K562 (cell line): ENCODE measurements around the gene RIC8B. TPM values are rescaled to one million over a fixed set of nuclear protein-coding genes. Genes with fewer than 3 reads are reported as not detected.

Experiments
- ATAC-seq: fragments of 200-7000 bp; cut with Tn5 transposase; 3 replicates; pipeline ENCODE4 v1.9.1; 2020; ENCODE audit warnings: moderate library complexity
- BruUV-seq: library from RNA; stranded (reverse); fragments of 400-500 nt; replicated peaks from 2 replicates; lab custom pipeline; 2021; lab: Mats Ljungman, UMichigan
- CTCF ChIA-PET: fragments of 300-600 bp; formaldehyde crosslinking; extraction: SDS; loops from one replicate; lab custom pipeline; 2021; ENCODE audit warnings: low intra/inter-chr PET ratio; lab: Yijun Ruan, JAX
- POLR2A ChIA-PET: fragments of 300-600, 350-650 bp; sonication (Branson Sonifier 250); formaldehyde crosslinking; extraction: SDS; loops from one replicate; lab custom pipeline; 2021; ENCODE audit warnings: antibody characterized with exemption, inconsistent platforms; lab: Yijun Ruan, JAX
- DNase-seq, 4 experiments: peaks; one replicate each; pipeline versions ENCODE4 v3.0.0 to v3.0.0-alpha.2; 2011 to 2018; ENCODE audit warnings: low spot score in 3 of 4, mixed read lengths in 3 of 4; ENCODE audit errors: extremely low read depth in 1 of 4
- FAIRE-seq: peaks from 2 replicates; lab custom pipeline; 2011; peaks lifted over from hg19 to GRCh38; lab: Jason Lieb, UNC
- H2AFZ ChIP-seq: 2 replicates; pipeline ENCODE4 v1.6.0; 2011; ENCODE audit warnings: low read depth, low read length, control low read depth, inconsistent platforms
- H3K27ac ChIP-seq: fragments of 200-600 bp; 3 replicates; pipeline ENCODE4 v1.8.0; 2011; ENCODE audit warnings: low read depth, mild to moderate bottlenecking, control low read depth, inconsistent platforms, low read length, moderate library complexity, mixed read lengths; ENCODE audit errors: extremely low read depth
- H3K27me3 ChIP-seq, 2 experiments: fragments of 300-600 bp in 1 of 2; 2 replicates in 1 of 2; 3 replicates in 1 of 2; pipeline versions ENCODE4 v1.6.0 to v1.8.0; 2011; ENCODE audit warnings: inconsistent platforms in 2 of 2, low read length in 2 of 2, mild to moderate bottlenecking in 1 of 2, mixed read lengths in 1 of 2, moderate library complexity in 1 of 2; ENCODE audit not compliant: control insufficient read depth in 2 of 2, insufficient read depth in 2 of 2
- H3K36me3 ChIP-seq: fragments of 300-600 bp; 3 replicates; pipeline ENCODE4 v1.8.0; 2011; ENCODE audit warnings: mild to moderate bottlenecking, low read length, inconsistent platforms; ENCODE audit not compliant: control insufficient read depth, insufficient read depth
- H3K4me1 ChIP-seq, 2 experiments: fragments of 200-600 bp in 1 of 2; replicated peaks in 1 of 2; 2 replicates in 1 of 2; 3 replicates in 1 of 2; pipeline versions ENCODE4 v1.5.1 to v1.8.0; 2011; ENCODE audit warnings: inconsistent platforms in 2 of 2, low read length in 2 of 2, mild to moderate bottlenecking in 1 of 2, mixed read lengths in 1 of 2, moderate library complexity in 1 of 2; ENCODE audit not compliant: control insufficient read depth in 2 of 2, insufficient read depth in 2 of 2
- H3K4me2 ChIP-seq: 2 replicates; pipeline ENCODE4 v1.6.1; 2011; ENCODE audit warnings: low read length, control low read depth, inconsistent platforms, mixed read lengths; ENCODE audit not compliant: insufficient read depth
- H3K4me3 ChIP-seq: fragments of 200-600 bp; sonication (generic), shearing (Covaris generic); 2 replicates; pipeline ENCODE4 v1.5.1; 2016; ENCODE audit warnings: control low read depth, inconsistent platforms
- H3K79me2 ChIP-seq: fragments of 200-600 bp; 3 replicates; pipeline ENCODE4 v1.8.0; 2011; ENCODE audit warnings: low read length, inconsistent platforms; ENCODE audit not compliant: control insufficient read depth, insufficient read depth
- H3K9ac ChIP-seq, 2 experiments: 2 replicates each; pipeline versions ENCODE4 v1.6.0 to v1.6.1; 2011; ENCODE audit warnings: low read depth in 2 of 2, low read length in 2 of 2, control low read depth in 1 of 2, inconsistent platforms in 1 of 2, mild to moderate bottlenecking in 1 of 2, mixed read lengths in 1 of 2; ENCODE audit not compliant: insufficient read depth in 1 of 2
- H3K9me1 ChIP-seq: one replicate; pipeline ENCODE4 v1.6.0; 2011; ENCODE audit warnings: inconsistent platforms, mild to moderate bottlenecking, low read length, moderate library complexity; ENCODE audit not compliant: control insufficient read depth, insufficient read depth
- H3K9me3 ChIP-seq: replicated peaks from 2 replicates; pipeline ENCODE4 v1.5.1; 2011; ENCODE audit warnings: low read depth, low read length, inconsistent platforms; ENCODE audit not compliant: control insufficient read depth, insufficient read depth
- H4K20me1 ChIP-seq: replicated peaks from 2 replicates; pipeline ENCODE4 v1.6.1; 2011; ENCODE audit warnings: low read length, inconsistent platforms, mixed read lengths; ENCODE audit not compliant: control insufficient read depth, insufficient read depth
- CSDE1 ChIP-seq, 2 experiments: fragments of 450-650 bp; IDR thresholded peaks; 2 replicates each; pipeline ENCODE4 v1.6.1; 2016; ENCODE audit warnings: mild to moderate bottlenecking in 1 of 2
- MYBL2 ChIP-seq, 2 experiments: fragments of 450-650 bp in 1 of 2; sonication (generic) in 1 of 2; formaldehyde crosslinking in 1 of 2; IDR thresholded peaks; 2 replicates each; pipeline versions ENCODE4 v1.6.1 to v1.8.1; 2017 to 2022; ENCODE audit warnings: borderline replicate concordance in 1 of 2, inconsistent platforms in 1 of 2, low read depth in 1 of 2, mild to moderate bottlenecking in 1 of 2, missing genetic modification reagents in 1 of 2, moderate library complexity in 1 of 2
- SMAD2 ChIP-seq: fragments of 150-350 bp; IDR thresholded peaks from 2 replicates; pipeline ENCODE4 v1.6.1; 2014; ENCODE audit warnings: low read depth, mild to moderate bottlenecking, low read length
- ZNF57 ChIP-seq: fragments of 450-650 bp; formaldehyde crosslinking; IDR thresholded peaks from 2 replicates; pipeline ENCODE4 v1.4.0; 2020; ENCODE audit warnings: mild to moderate bottlenecking, moderate library complexity
- WGBS: fragments of 100-300 bp; shearing (Covaris generic); methylation state at CpG from one replicate; pipeline ENCODE4 v1.1.6; 2016; ENCODE audit warnings: low coverage, mixed read lengths; ENCODE audit not compliant: insufficient coverage; ENCODE audit errors: missing lambda C conversion rate; 5-methylcytosine and 5-hydroxymethylcytosine counted together
- in situ Hi-C: fragments of 300-500 bp; cut with MboI; formaldehyde crosslinking; loops from 4 replicates; pipeline ENCODE4 v1.15.0; 2018; ENCODE audit warnings: inconsistent platforms, mixed read lengths
- intact Hi-C: fragments of 100-400 bp; cut with micrococcal nuclease; formaldehyde crosslinking; loops from 2 replicates; pipeline ENCODE4 v1.14.2; 2022
- polyA plus RNA-seq, 8 experiments: library from polyadenylated mRNA; depleted of rRNA in 4 of 8; stranded (reverse) in 5 of 8; unstranded in 3 of 8; fragments of >200 nt; fragmentation: Nextera tagmentation in 2 of 8; fragmentation: Illumina TruSeq in 1 of 8; extraction: Ambion mirVana in 2 of 8; extraction: Trizol in 1 of 8; gene quantifications; 2 replicates each; pipeline versions ENCODE4 v1.2.1 to v1.2.3, GENCODE V29; 2011 to 2014; ENCODE audit warnings: inconsistent platforms in 1 of 8, missing spikeins in 1 of 8
- total RNA-seq, 7 experiments: library from RNA; depleted of rRNA in 6 of 7; stranded (reverse); fragments of >200 nt in 6 of 7; fragmentation: Illumina TruSeq in 2 of 7; extraction: Trizol in 2 of 7; gene quantifications; 2 replicates each; pipeline versions ENCODE4 v1.2.1 to v1.2.3, GENCODE V29; 2011 to 2021; ENCODE audit warnings: low replicate concordance in 1 of 7
- TF ChIP-seq, protein P1 (sequence below): fragments of 450-650 bp; IDR thresholded peaks from 2 replicates; pipeline ENCODE4 v1.6.1; 2018; ENCODE audit warnings: mild to moderate bottlenecking, low read depth; ENCODE audit not compliant: partially characterized antibody
- TF ChIP-seq, protein P2 (sequence below): fragments of 250-450 bp; sonication (Bioruptor Pico); IDR thresholded peaks from 2 replicates; pipeline ENCODE4 v1.8.0; 2022; ENCODE audit warnings: inconsistent platforms, mild to moderate bottlenecking, moderate library complexity, borderline replicate concordance

Gene RIC8B
- total and polyA plus RNA-seq, 9 of the 15 experiments (the other 6 are each of a cell fraction or from before 2014, with no cell fraction given) = 0.92 to 8.1 (median 4.8) TPM

- ATAC-seq (no peak), DNase-seq (no peak), FAIRE-seq (no peak)
- intact Hi-C loops = no loop called here
- no peaks in the 10 kb centered on the region for H3K9me1 ChIP-seq
- no peaks in the 10 kb centered on the region for H4K20me1 ChIP-seq
- in situ Hi-C loops = no loop called here
- CTCF ChIA-PET = no interaction called here
- H3K9ac ChIP-seq = no peak overlapping the region
- no peak overlapping the region for H3K4me2 ChIP-seq
- TF ChIP-seq, protein P1, sequence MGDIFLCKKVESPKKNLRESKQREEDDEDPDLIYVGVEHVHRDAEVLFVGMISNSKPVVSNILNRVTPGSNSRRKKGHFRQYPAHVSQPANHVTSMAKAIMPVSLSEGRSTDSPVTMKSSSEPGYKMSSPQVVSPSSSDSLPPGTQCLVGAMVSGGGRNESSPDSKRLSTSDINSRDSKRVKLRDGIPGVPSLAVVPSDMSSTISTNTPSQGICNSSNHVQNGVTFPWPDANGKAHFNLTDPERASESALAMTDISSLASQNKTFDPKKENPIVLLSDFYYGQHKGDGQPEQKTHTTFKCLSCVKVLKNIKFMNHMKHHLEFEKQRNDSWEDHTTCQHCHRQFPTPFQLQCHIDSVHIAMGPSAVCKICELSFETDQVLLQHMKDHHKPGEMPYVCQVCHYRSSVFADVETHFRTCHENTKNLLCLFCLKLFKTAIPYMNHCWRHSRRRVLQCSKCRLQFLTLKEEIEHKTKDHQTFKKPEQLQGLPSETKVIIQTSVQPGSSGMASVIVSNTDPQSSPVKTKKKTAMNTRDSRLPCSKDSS = no peak
- TF ChIP-seq, protein P2, sequence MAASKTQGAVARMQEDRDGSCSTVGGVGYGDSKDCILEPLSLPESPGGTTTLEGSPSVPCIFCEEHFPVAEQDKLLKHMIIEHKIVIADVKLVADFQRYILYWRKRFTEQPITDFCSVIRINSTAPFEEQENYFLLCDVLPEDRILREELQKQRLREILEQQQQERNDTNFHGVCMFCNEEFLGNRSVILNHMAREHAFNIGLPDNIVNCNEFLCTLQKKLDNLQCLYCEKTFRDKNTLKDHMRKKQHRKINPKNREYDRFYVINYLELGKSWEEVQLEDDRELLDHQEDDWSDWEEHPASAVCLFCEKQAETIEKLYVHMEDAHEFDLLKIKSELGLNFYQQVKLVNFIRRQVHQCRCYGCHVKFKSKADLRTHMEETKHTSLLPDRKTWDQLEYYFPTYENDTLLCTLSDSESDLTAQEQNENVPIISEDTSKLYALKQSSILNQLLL = no peak
- TF ChIP-seq SMAD2 (no peak), MYBL2 (IDR thresholded peaks at IDR 0.05; ENCODE audit: low read depth) (no peak), MYBL2 (CRISPR knock-in tag; IDR thresholded peaks at IDR 0.05; ENCODE audit: borderline replicate concordance) (no peak), ZNF57 (CRISPR knock-in tag) (no peak), CSDE1 (IDR thresholded peaks at IDR 0.05) (no peak)
- H3K9me3 ChIP-seq = no peaks in the 10 kb centered on the region
- no peak overlapping the region for H3K27ac ChIP-seq
- H3K27me3 ChIP-seq = no peaks in the 10 kb centered on the region
- peaks cover 11% of the 10 kb centered on the region; the same call in 2 of the 3 replicates for H3K36me3 ChIP-seq
- H3K4me1 ChIP-seq = no peaks in the 10 kb centered on the region
- no peaks in the 10 kb centered on the region for H3K79me2 ChIP-seq
- no TSS peak for BruUV-seq
- no peak overlapping the region for H3K4me3 ChIP-seq
- POLR2A ChIA-PET = interaction anchor here (1.0 kb wide), 1 partner anchor 22 kb away, joined by 3 read pairs; no protein-coding TSS in a partner anchor
- no peak overlapping the region for H2AFZ ChIP-seq
- WGBS = 92% methylated on average over 6 of the region's 6 CpGs
Measured at GRCh38 chr12:106814714-106815113, 40.2 kb downstream of the RIC8B start.
